GM23248 (cell line): Measurements from ENCODE around the gene GDF10. TPM values are rescaled to one million over a fixed set of nuclear protein-coding genes. Genes with fewer than 3 reads are reported as not detected.

Experiments used
- DNase-seq: peaks from one replicate; pipeline ENCODE4 v3.0.0-alpha.2; 2015
- H2AFZ ChIP-seq: fragments of 200-600 bp; sonication (generic); 2 replicates; pipeline ENCODE4 v1.6.1; 2016; ENCODE audit warnings: antibody characterized with exemption
- H3F3A ChIP-seq: fragments of 200-600 bp; sonication (generic); 2 replicates; pipeline ENCODE4 v1.6.1; 2016; ENCODE audit warnings: mild to moderate bottlenecking, antibody characterized with exemption, mixed run types; ENCODE audit not compliant: insufficient read depth
- H3K27ac ChIP-seq: fragments of 200-600 bp; sonication (generic); 2 replicates; pipeline ENCODE4 v1.5.1; 2016; ENCODE audit warnings: mild to moderate bottlenecking
- H3K27me3 ChIP-seq: fragments of 200-600 bp; sonication (generic); replicated peaks from 2 replicates; pipeline ENCODE4 v1.6.1; 2016; ENCODE audit warnings: mild to moderate bottlenecking; ENCODE audit not compliant: insufficient read depth
- H3K36me3 ChIP-seq: fragments of 200-600 bp; sonication (generic); 2 replicates; pipeline ENCODE4 v1.6.1; 2016; ENCODE audit warnings: low read depth, mild to moderate bottlenecking
- H3K4me1 ChIP-seq: fragments of 200-600 bp; sonication (generic); 2 replicates; pipeline ENCODE4 v1.6.1; 2016; ENCODE audit warnings: mild to moderate bottlenecking; ENCODE audit not compliant: insufficient read depth
- H3K4me2 ChIP-seq: fragments of 200-600 bp; sonication (generic); one replicate; pipeline ENCODE4 v1.6.1; 2016; ENCODE audit warnings: mild to moderate bottlenecking; ENCODE audit not compliant: unreplicated experiment
- H3K4me3 ChIP-seq: fragments of 200-600 bp; sonication (generic); 2 replicates; pipeline ENCODE4 v1.5.1; 2016; ENCODE audit warnings: mild to moderate bottlenecking
- H3K79me2 ChIP-seq: fragments of 200-600 bp; sonication (generic); 2 replicates; pipeline ENCODE4 v1.6.1; 2016; ENCODE audit warnings: mild to moderate bottlenecking; ENCODE audit not compliant: insufficient read depth
- H3K9ac ChIP-seq: fragments of 200-600 bp; sonication (generic); 2 replicates; pipeline ENCODE4 v1.6.1; 2016; ENCODE audit warnings: mild to moderate bottlenecking
- H3K9me2 ChIP-seq: fragments of 200-600 bp; sonication (generic); 2 replicates; pipeline ENCODE4 v1.6.1; 2016; ENCODE audit warnings: mixed run types, mild to moderate bottlenecking, moderate library complexity; ENCODE audit not compliant: insufficient read depth
- H3K9me3 ChIP-seq: fragments of 200-600 bp; sonication (generic); one replicate; pipeline ENCODE4 v1.6.1; 2017; ENCODE audit warnings: low read depth
- H4K20me1 ChIP-seq: fragments of 200-600 bp; sonication (generic); 2 replicates; pipeline ENCODE4 v1.6.0; 2016; ENCODE audit not compliant: insufficient read depth
- EZH2 ChIP-seq: fragments of 200-600 bp; sonication (generic); IDR thresholded peaks from 2 replicates; pipeline ENCODE4 v1.6.1; 2018; ENCODE audit warnings: antibody characterized with exemption, mild to moderate bottlenecking; ENCODE audit not compliant: insufficient read depth, poor library complexity, severe bottlenecking
- EZH2phosphoT487 ChIP-seq: fragments of 200-600 bp; sonication (generic); IDR thresholded peaks from 2 replicates; pipeline ENCODE4 v1.6.1; 2018; ENCODE audit warnings: antibody characterized with exemption, moderate library complexity, mild to moderate bottlenecking, low read depth; ENCODE audit not compliant: insufficient read depth
- WGBS, 2 experiments: methylation state at CpG; one replicate each; pipeline ENCODE4 v1.1.6; 2015 to 2017; ENCODE audit warnings: low lambda C conversion rate in 2 of 2, low coverage in 1 of 2; ENCODE audit errors: missing lambda C conversion rate in 2 of 2; 5-methylcytosine and 5-hydroxymethylcytosine counted together
- in situ Hi-C: fragments of 300-500 bp; cut with MboI; formaldehyde crosslinking; loops from 2 replicates; pipeline ENCODE4 v1.15.0; 2020
- polyA plus RNA-seq: library from polyadenylated mRNA; unstranded; fragments of >200 nt; fragmentation: Nextera tagmentation; extraction: Ambion mirVana; gene quantifications from 2 replicates; pipeline ENCODE4 v1.2.1, GENCODE V29; 2016
- total RNA-seq: library from RNA; depleted of rRNA; stranded (reverse); fragments of >200 nt; shearing (Covaris generic); gene quantifications from 2 replicates; pipeline ENCODE4 v1.2.3, GENCODE V29; 2014

The GDF10 gene
- total and polyA plus RNA-seq, 2 experiments from 2014 or later, result 0.08 to 0.22 TPM

- Histone ChIP-seq H4K20me1 (no peaks in the 10 kb centered on the region), H3K9me2 (no peaks in the 10 kb centered on the region), H3K9me3 (no peaks in the 10 kb centered on the region), H2AFZ (no peak overlapping the region), H3K4me1 (no peaks in the 10 kb centered on the region), H3K36me3 (no peaks in the 10 kb centered on the region), H3K27ac (no peak overlapping the region), H3K9ac (no peak overlapping the region), H3K4me2 (no peak overlapping the region), H3K27me3 (peaks cover 18% of the 10 kb centered on the region), H3K79me2 (no peaks in the 10 kb centered on the region), H3F3A (no peaks in the 10 kb centered on the region), H3K4me3 (no peak overlapping the region)
- 53% methylated on average over 5 of the region's 5 CpGs for WGBS, 2 experiments
- in situ Hi-C loops, result no loop called here
- no peak for TF ChIP-seq EZH2
- TF ChIP-seq EZH2phosphoT487, result no peak
- no peak for DNase-seq
Observed at GRCh38 chr10:47326306-47326926, 26.4 kb downstream of the GDF10 start.

- 58 to 61% methylated on average over 11 of the region's 11 CpGs for WGBS, 2 experiments
Observed at GRCh38 chr10:47326927-47327330, 26.9 kb downstream of the GDF10 start.

GRCh38 chr10:47329855-47330254, 29.9 kb downstream of the GDF10 start:
- in situ Hi-C loops, result no loop called here

More at GRCh38 chr10:47326927-47327330, 26.9 kb downstream of the GDF10 start:
- no peak for DNase-seq
- TF ChIP-seq EZH2, result no peak
- no peak for TF ChIP-seq EZH2phosphoT487
- no peak overlapping the region for H2AFZ ChIP-seq
- H3K4me2 ChIP-seq, result no peak overlapping the region
- H3K27ac ChIP-seq, result no peak overlapping the region
- no peaks in the 10 kb centered on the region for H4K20me1 ChIP-seq
- H3K9ac ChIP-seq, result no peak overlapping the region
- H3K4me1 ChIP-seq, result no peaks in the 10 kb centered on the region
- H3K9me3 ChIP-seq, result no peaks in the 10 kb centered on the region
- peaks cover 18% of the 10 kb centered on the region for H3K27me3 ChIP-seq
- in situ Hi-C loops, result no loop called here
- no peaks in the 10 kb centered on the region for H3K79me2 ChIP-seq
- H3K36me3 ChIP-seq, result no peaks in the 10 kb centered on the region
- no peaks in the 10 kb centered on the region for H3F3A ChIP-seq
- no peaks in the 10 kb centered on the region for H3K9me2 ChIP-seq
- no peak overlapping the region for H3K4me3 ChIP-seq

DNA sequence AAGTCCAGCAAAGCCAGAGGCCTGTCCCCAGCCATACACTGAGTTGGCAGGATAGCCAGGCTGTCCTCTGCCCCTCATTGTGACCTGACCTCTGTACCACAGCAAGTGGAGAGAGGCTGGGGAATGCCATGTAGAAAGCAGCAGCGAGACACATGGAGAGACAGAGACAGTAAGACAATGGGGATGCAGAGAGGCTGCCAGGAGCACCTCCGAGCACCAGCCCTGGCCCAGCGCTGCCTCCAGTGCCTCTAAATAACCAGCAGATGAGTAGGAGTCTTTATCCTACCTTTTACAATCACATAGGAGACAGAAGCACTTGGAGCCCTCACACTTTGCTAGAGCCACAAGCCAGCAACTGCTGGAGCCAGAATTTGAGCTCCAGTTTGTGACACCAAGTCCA, 30.4 kb downstream of the GDF10 start:
- Histone ChIP-seq H3K9me3 (no peaks in the 10 kb centered on the region), H3K36me3 (no peaks in the 10 kb centered on the region), H2AFZ (no peak overlapping the region), H3K4me3 (no peak overlapping the region), H3K27ac (no peak overlapping the region), H3K9ac (no peak overlapping the region), H3K79me2 (no peaks in the 10 kb centered on the region), H3K27me3 (peaks cover 24% of the 10 kb centered on the region), H4K20me1 (no peaks in the 10 kb centered on the region), H3K4me2 (no peak overlapping the region), H3F3A (no peaks in the 10 kb centered on the region), H3K9me2 (no peaks in the 10 kb centered on the region), H3K4me1 (no peaks in the 10 kb centered on the region)
- DNase-seq, result no peak
- in situ Hi-C loops, result no loop called here
- WGBS, 2 experiments, result 56 to 69% methylated on average over 3 of the region's 3 CpGs
- TF ChIP-seq EZH2, result no peak
- no peak for TF ChIP-seq EZH2phosphoT487

More at GRCh38 chr10:47329855-47330254, 29.9 kb downstream of the GDF10 start:
- H3K27me3 ChIP-seq, result peaks cover 19% of the 10 kb centered on the region
- H3K9ac ChIP-seq, result no peak overlapping the region
- no peak overlapping the region for H3K4me3 ChIP-seq
- H3K9me3 ChIP-seq, result no peaks in the 10 kb centered on the region
- no peaks in the 10 kb centered on the region for H4K20me1 ChIP-seq
- no peak for TF ChIP-seq EZH2
- no peaks in the 10 kb centered on the region for H3F3A ChIP-seq
- no peaks in the 10 kb centered on the region for H3K4me1 ChIP-seq
- no peak overlapping the region for H2AFZ ChIP-seq
- no peaks in the 10 kb centered on the region for H3K79me2 ChIP-seq
- 27 to 44% methylated on average over 4 of the region's 4 CpGs for WGBS, 2 experiments
- H3K27ac ChIP-seq, result no peak overlapping the region
- H3K36me3 ChIP-seq, result no peaks in the 10 kb centered on the region
- DNase-seq, result no peak
- no peak overlapping the region for H3K4me2 ChIP-seq
- no peaks in the 10 kb centered on the region for H3K9me2 ChIP-seq
